Measurements from ENCODE around the gene HECTD3. TPM values are rescaled to one million over a fixed set of nuclear protein-coding genes. Genes with fewer than 3 reads are reported as not detected.
A peak's percentile ranks its signal among the peaks of the same experiment; 100 is the strongest.

Gene HECTD3
- total and polyA plus RNA-seq, 9 of the 15 experiments (the other 6 are each of a cell fraction or from before 2014, with no cell fraction given), result 6.3 to 50.8 (median 18.9) TPM

- TF ChIP-seq TBL1XR1 (IDR thresholded peaks at IDR 0.05; ENCODE audit: low read length in 2 of 2), result peak in 1 of 2 experiments; percentile 59; a peak in 2 of 4 replicates
- TF ChIP-seq, protein P1, sequence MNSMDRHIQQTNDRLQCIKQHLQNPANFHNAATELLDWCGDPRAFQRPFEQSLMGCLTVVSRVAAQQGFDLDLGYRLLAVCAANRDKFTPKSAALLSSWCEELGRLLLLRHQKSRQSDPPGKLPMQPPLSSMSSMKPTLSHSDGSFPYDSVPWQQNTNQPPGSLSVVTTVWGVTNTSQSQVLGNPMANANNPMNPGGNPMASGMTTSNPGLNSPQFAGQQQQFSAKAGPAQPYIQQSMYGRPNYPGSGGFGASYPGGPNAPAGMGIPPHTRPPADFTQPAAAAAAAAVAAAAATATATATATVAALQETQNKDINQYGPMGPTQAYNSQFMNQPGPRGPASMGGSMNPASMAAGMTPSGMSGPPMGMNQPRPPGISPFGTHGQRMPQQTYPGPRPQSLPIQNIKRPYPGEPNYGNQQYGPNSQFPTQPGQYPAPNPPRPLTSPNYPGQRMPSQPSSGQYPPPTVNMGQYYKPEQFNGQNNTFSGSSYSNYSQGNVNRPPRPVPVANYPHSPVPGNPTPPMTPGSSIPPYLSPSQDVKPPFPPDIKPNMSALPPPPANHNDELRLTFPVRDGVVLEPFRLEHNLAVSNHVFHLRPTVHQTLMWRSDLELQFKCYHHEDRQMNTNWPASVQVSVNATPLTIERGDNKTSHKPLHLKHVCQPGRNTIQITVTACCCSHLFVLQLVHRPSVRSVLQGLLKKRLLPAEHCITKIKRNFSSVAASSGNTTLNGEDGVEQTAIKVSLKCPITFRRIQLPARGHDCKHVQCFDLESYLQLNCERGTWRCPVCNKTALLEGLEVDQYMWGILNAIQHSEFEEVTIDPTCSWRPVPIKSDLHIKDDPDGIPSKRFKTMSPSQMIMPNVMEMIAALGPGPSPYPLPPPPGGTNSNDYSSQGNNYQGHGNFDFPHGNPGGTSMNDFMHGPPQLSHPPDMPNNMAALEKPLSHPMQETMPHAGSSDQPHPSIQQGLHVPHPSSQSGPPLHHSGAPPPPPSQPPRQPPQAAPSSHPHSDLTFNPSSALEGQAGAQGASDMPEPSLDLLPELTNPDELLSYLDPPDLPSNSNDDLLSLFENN (IDR thresholded peaks at IDR 0.05; ENCODE audit: low read depth in 2 of 2, low read length in 2 of 2), result peak in 1 of 2 experiments; percentile 80; a peak in 1 of 4 replicates
- TF ChIP-seq CTBP1 (IDR thresholded peaks at IDR 0.05; ENCODE audit: borderline replicate concordance), result peak; percentile 99
- TF ChIP-seq NCOR1 (IDR thresholded peaks at IDR 0.05), result peak; percentile 92
- TF ChIP-seq MITF (IDR thresholded peaks at IDR 0.05), result peak; percentile 65; the same call in 1 of the 2 replicates
- TF ChIP-seq RAD21 (CRISPR knock-in tag; conservative IDR thresholded peaks at IDR 0.05 in 1 of 2, IDR thresholded peaks at IDR 0.05 in 1 of 2), result peak in 1 of 2 experiments; percentile 8; a peak in 1 of 4 replicates
- TF ChIP-seq, protein P2, sequence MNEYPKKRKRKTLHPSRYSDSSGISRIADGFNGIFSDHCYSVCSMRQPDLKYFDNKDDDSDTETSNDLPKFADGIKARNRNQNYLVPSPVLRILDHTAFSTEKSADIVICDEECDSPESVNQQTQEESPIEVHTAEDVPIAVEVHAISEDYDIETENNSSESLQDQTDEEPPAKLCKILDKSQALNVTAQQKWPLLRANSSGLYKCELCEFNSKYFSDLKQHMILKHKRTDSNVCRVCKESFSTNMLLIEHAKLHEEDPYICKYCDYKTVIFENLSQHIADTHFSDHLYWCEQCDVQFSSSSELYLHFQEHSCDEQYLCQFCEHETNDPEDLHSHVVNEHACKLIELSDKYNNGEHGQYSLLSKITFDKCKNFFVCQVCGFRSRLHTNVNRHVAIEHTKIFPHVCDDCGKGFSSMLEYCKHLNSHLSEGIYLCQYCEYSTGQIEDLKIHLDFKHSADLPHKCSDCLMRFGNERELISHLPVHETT (CRISPR knock-in tag; conservative IDR thresholded peaks at IDR 0.05 in 1 of 2, IDR thresholded peaks at IDR 0.05 in 1 of 2), result peak in 1 of 2 experiments; percentile 69; a peak in 1 of 4 replicates
- 0 out of 2 replicates have a peak, but pooled peaks have one; percentile 49 for TF ChIP-seq BCL6 (CRISPR knock-in tag; IDR thresholded peaks at IDR 0.05)
- TF ChIP-seq FOXJ2 (tag; IDR thresholded peaks at IDR 0.05), result peak; percentile 56
- TF ChIP-seq ADNP (tag; IDR thresholded peaks at IDR 0.05), result 0 out of 2 replicates have a peak, but pooled peaks have one; percentile 48
- TF ChIP-seq PYGO2 (tag; IDR thresholded peaks at IDR 0.05), result no peak
- TF ChIP-seq MYNN (IDR thresholded peaks at IDR 0.05), result peak; percentile 59; the same call in 1 of the 2 replicates
- no peak for TF ChIP-seq MYNN (CRISPR knock-in tag; IDR thresholded peaks at IDR 0.05)
- peak; percentile 47 for TF ChIP-seq SMAD1 (IDR thresholded peaks at IDR 0.05; ENCODE audit: low read depth, low read length, partially characterized antibody)
- 0 out of 2 replicates have a peak, but pooled peaks have one; percentile 9 for TF ChIP-seq CREB3 (tag; conservative IDR thresholded peaks at IDR 0.05; ENCODE audit: low read depth)
- peak; percentile 92 for TF ChIP-seq ZEB2 (IDR thresholded peaks at IDR 0.05)
- no peak for TF ChIP-seq ZBTB2 (IDR thresholded peaks at IDR 0.05)
- TF ChIP-seq HDAC2 (IDR thresholded peaks at IDR 0.05), result peak; percentile 89
Measured at GRCh38 chr1:45035631-45036301, 24.6 kb upstream of the HECTD3 start (continued).
